ENCODE data around the gene SCUBE1. TPM values are rescaled to one million over a fixed set of nuclear protein-coding genes. Genes with fewer than 3 reads are reported as not detected.

Gene SCUBE1
- total RNA-seq, 1 donor from 2014 or later: 16.6 TPM

DNA sequence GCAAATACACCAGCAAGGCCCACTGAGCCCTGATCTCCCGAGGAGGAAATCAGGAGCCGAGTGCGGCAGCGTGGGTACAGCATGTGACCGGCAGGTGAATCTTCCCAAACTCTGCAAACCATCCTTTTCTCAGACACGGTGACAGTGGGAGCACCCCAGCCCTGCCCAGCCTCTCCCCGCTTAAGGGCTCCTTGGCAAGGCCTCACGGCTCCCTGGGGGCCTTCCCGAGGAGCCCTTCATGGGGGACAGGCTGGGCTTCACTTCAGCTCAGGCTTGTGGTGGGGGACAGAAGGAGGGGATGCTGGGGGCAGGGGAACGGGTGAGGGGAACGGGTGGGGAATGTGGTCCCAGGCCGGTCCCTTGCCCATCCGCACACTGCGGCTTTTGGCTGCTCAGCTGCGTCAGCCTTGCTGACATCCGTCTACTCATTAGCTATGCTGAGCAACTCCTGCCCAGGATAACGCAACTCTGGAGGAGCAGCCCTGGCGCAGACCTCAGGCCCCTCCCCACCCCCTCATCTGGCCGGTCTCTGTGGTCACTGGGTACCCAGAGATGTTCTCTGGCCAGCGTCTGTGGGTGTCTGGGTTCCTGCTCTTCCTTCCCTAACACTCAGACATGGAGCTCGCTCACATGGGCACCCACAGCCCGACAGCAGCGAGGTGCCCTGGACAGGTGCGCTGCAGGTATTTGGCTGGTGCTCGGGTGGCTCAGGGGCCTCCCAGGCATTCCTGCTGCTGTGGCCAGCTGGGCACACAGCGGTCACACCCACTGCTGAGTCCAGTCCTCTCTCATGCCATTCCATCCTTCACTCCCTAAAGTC lies 134.3 kb downstream of the SCUBE1 start:
- Histone ChIP-seq H3K27me3 (ENCODE audit: low read depth) (no peaks in the 10 kb centered on the region), H3K36me3 (no peaks in the 10 kb centered on the region), H3K27ac (no peak overlapping the region), H3K9me3 (no peaks in the 10 kb centered on the region), H3K4me1 (no peaks in the 10 kb centered on the region), H3K4me3 (no peak overlapping the region)
- DNase-seq (peak; percentile 22), ATAC-seq (no peak)
- intact Hi-C loops (cut with DNase I): no loop called here
- TF ChIP-seq, protein P1, sequence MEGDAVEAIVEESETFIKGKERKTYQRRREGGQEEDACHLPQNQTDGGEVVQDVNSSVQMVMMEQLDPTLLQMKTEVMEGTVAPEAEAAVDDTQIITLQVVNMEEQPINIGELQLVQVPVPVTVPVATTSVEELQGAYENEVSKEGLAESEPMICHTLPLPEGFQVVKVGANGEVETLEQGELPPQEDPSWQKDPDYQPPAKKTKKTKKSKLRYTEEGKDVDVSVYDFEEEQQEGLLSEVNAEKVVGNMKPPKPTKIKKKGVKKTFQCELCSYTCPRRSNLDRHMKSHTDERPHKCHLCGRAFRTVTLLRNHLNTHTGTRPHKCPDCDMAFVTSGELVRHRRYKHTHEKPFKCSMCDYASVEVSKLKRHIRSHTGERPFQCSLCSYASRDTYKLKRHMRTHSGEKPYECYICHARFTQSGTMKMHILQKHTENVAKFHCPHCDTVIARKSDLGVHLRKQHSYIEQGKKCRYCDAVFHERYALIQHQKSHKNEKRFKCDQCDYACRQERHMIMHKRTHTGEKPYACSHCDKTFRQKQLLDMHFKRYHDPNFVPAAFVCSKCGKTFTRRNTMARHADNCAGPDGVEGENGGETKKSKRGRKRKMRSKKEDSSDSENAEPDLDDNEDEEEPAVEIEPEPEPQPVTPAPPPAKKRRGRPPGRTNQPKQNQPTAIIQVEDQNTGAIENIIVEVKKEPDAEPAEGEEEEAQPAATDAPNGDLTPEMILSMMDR (IDR thresholded peaks at IDR 0.05): no peak

DNA sequence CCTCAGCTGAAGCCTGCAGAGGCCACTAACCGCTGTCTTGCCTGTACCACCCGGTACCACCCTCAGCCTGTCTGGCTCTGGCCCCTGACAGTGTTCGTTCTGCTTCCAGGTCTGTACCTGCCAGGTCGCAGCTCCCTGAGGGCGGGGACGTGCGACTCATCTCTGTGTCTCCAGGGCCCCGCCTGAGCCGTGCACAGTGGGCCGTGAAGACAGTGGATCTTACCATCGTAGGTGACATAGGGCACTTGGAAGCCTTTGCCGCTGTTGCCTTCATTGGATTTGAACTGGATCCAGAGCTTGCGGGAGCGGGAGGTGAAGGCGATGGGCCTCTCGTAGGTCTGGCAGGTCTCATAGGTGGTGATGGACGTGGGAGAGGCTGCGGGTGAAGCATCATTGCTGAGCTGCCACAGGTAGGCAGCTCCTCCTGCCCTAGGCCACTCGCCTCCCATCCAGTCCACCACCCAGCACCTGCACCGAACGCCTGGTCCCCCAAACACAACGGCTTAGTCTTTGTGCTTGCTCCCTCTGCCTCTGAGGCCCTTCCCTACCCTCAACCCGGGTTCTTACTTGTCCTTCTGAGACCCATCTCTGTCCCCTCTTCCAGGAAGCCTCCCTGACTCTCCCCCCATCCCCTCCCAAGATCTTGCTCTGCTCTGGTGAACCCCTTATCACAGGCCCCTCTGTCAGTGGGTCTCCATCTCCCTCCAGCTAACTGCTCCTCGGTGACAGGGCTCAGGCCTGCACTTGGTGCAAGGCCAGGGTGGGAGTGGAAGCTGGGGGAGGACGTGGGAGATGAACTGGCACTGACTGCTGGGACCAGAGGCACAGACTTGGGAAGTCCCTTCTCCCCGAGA lies 135.1 kb downstream of the SCUBE1 start:
- TF ChIP-seq, protein P1 (IDR thresholded peaks at IDR 0.05): no peak
- H3K36me3 ChIP-seq: no peaks in the 10 kb centered on the region
- ATAC-seq: no peak
- no peak overlapping the region for H3K27ac ChIP-seq
- peak; percentile 39 for DNase-seq
- H3K4me1 ChIP-seq: no peaks in the 10 kb centered on the region
- H3K27me3 ChIP-seq (ENCODE audit: low read depth): no peaks in the 10 kb centered on the region
- intact Hi-C loops (cut with DNase I): no loop called here
- no peaks in the 10 kb centered on the region for H3K9me3 ChIP-seq
- H3K4me3 ChIP-seq: no peak overlapping the region

DNA sequence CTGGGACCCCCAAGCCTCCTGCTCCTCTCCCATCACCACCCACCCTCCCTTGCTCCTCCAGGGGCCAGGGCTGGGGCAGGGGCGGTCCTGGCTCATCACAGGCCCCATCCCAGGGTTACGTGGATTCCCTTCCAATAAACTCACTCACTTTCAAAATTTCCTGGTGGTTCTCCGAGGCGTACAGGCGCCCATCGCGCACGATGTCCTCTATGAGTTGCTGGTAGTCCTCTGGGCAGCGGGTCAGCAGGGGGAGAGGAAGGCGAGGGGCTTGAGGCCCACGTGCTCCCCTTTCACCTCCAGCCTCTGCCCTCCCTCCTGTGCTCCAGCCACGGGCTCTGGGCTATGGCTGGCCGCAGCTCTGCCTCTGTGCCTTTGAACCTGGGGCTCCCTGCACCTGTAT lies 135.8 kb downstream of the SCUBE1 start:
- TF ChIP-seq, protein P1 (IDR thresholded peaks at IDR 0.05): no peak
- ATAC-seq: no peak
- no peak overlapping the region for H3K27ac ChIP-seq
- no peaks in the 10 kb centered on the region for H3K27me3 ChIP-seq (ENCODE audit: low read depth)
- no peaks in the 10 kb centered on the region for H3K36me3 ChIP-seq
- H3K9me3 ChIP-seq: no peaks in the 10 kb centered on the region
- intact Hi-C loops (cut with DNase I): no loop called here
- H3K4me3 ChIP-seq: no peak overlapping the region
- H3K4me1 ChIP-seq: no peaks in the 10 kb centered on the region
- peak; percentile 14 for DNase-seq

DNA sequence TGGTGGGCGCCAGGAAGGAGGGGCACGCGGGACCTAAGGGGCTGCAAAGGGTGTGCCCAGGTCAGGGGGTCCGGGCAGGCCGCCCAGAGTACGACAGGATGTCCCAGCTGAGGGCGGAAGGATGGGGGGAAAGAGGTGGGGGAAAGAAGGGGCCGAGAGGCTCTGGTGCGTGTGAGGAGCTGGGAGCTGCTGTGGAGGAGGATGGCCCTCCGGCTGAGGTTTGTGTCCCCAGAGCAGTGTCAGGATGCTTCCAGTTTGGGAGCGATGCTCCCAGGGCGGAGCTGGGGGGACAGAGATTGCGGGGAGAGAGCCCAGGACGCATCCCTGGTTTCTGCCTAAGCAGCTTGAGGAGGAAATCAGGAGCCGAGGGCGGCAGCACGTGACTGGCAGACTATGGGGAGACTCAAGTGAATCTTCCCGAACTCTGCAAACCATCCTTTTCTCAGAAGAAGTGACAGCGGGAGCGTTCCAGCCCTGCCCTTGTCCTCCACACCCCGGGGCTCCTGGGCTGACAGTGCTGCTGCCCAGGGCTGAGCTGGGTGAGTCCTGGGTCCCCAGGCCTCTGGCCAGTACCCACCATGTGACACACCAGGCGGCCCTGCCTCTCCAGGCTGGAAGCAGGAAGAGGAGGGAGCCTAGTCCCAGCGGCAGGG lies 136.5 kb downstream of the SCUBE1 start:
- H3K27ac ChIP-seq: no peak overlapping the region
- TF ChIP-seq, protein P1 (IDR thresholded peaks at IDR 0.05): no peak
- ATAC-seq (no peak), DNase-seq (peak; percentile 34)
- no peaks in the 10 kb centered on the region for H3K9me3 ChIP-seq
- H3K27me3 ChIP-seq (ENCODE audit: low read depth): no peaks in the 10 kb centered on the region
- H3K4me3 ChIP-seq: no peak overlapping the region
- no peaks in the 10 kb centered on the region for H3K36me3 ChIP-seq
- no peaks in the 10 kb centered on the region for H3K4me1 ChIP-seq
- intact Hi-C loops (cut with DNase I): no loop called here

DNA sequence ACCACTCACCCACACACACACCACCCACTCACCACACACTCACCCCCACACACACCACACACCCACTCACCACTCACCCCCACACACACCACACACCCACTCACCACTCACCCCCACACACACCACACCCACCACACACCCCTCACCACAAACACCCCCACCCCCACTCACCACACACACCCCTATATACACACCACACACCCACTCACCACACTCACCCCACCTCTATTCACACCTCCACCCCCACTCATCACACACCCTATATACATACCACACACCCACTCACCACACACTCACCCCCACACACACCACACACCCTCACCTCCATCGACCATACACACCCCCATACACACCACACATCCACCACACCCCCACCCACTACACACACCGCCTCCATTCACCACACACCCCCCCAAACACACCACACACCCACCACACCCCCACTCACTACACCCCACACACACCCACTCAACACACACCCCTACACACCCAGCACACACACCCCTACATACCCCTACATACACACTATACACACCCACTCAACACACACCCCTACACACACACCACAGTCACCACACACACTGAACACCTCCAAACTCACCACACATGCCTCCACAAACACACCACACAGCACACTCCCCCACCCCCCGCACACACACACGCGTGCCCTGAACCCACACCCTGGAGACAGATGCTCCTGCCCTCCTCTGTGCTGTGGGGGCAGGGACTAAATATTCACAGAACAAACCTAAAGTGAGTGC lies 137.2 kb downstream of the SCUBE1 start:
- TF ChIP-seq, protein P1 (IDR thresholded peaks at IDR 0.05): no peak
- Histone ChIP-seq H3K27me3 (ENCODE audit: low read depth) (no peaks in the 10 kb centered on the region), H3K27ac (no peak overlapping the region), H3K36me3 (no peaks in the 10 kb centered on the region), H3K9me3 (no peaks in the 10 kb centered on the region), H3K4me3 (no peak overlapping the region), H3K4me1 (no peaks in the 10 kb centered on the region)
- no peak for ATAC-seq
- intact Hi-C loops (cut with DNase I): no loop called here
- DNase-seq: no peak
